Vagina (tissue), 2 donors: ENCODE data around the gene TLDC2. TPM values are rescaled to one million over a fixed set of nuclear protein-coding genes. Genes with fewer than 3 reads are reported as not detected.
"Not testable (repeated sequence)": the region's sequence is repeated elsewhere in the genome, so short reads cannot be mapped to it uniquely, and the experiment has no call there.

ENCODE experiments used
- DNase-seq, 2 donors: peaks; one replicate each; pipeline ENCODE4 v3.0.0-alpha.2; 2017; ENCODE audit errors: extremely low spot score in 2 of 2
- H3K27ac ChIP-seq: fragments of 200-600 bp; sonication (generic); one replicate; pipeline ENCODE4 v1.5.1; 2019
- H3K27me3 ChIP-seq: fragments of 200-600 bp; sonication (generic); one replicate; pipeline ENCODE4 v1.5.1; 2019
- H3K36me3 ChIP-seq, 2 donors: fragments of 200-600 bp; sonication (generic); one replicate each; pipeline ENCODE4 v1.5.1; 2017 to 2019
- H3K4me1 ChIP-seq: fragments of 200-600 bp; sonication (generic); one replicate; pipeline ENCODE4 v1.5.1; 2019
- H3K4me3 ChIP-seq, 2 donors: fragments of 200-600 bp; sonication (generic); 1 replicate in 1 of 2; 2 replicates in 1 of 2; pipeline ENCODE4 v1.5.1; 2016 to 2019
- H3K9me3 ChIP-seq: fragments of 200-600 bp; sonication (generic); one replicate; pipeline ENCODE4 v1.5.1; 2019
- CTCF ChIP-seq, 3 experiments: fragments of 450-650 bp in 2 of 3; fragments of 200-600 bp in 1 of 3; sonication (generic) in 1 of 3; IDR thresholded peaks; one replicate each; pipeline ENCODE4 v1.5.1; 2017 to 2019; ENCODE audit warnings: antibody characterized with exemption in 3 of 3, mild to moderate bottlenecking in 2 of 3, moderate library complexity in 2 of 3
- POLR2A ChIP-seq, 2 donors: fragments of 450-650 bp; IDR thresholded peaks; one replicate each; pipeline ENCODE4 v1.6.1; 2017; ENCODE audit warnings: antibody characterized with exemption in 2 of 2, mild to moderate bottlenecking in 2 of 2, moderate library complexity in 2 of 2
- POLR2AphosphoS5 ChIP-seq, 2 donors: sonication (generic); formaldehyde crosslinking; IDR thresholded peaks; one replicate each; pipeline ENCODE4 v1.9.0; 2017; ENCODE audit warnings: antibody characterized with exemption in 2 of 2, mild to moderate bottlenecking in 2 of 2, low read depth in 1 of 2; ENCODE audit not compliant: insufficient read depth in 1 of 2
- intact Hi-C: fragments of 100-400 bp; cut with DNase I; formaldehyde crosslinking; loops from one replicate; pipeline ENCODE4 v1.15.1; 2023
- total RNA-seq: library from RNA; depleted of rRNA; stranded (reverse); fragments of >200 nt; gene quantifications from one replicate; pipeline ENCODE4 v1.2.3, GENCODE V29; 2016

The TLDC2 gene
- total RNA-seq, 1 donor from 2014 or later, result 3.9 TPM

GRCh38 chr20:36926653-36927200 is 50.8 kb downstream of the TLDC2 start:
- DNase-seq, result no peak
- Histone ChIP-seq H3K27ac (no peak overlapping the region), H3K4me1 (no peaks in the 10 kb centered on the region), H3K4me3 (no peak overlapping the region), H3K27me3 (no peaks in the 10 kb centered on the region), H3K9me3 (no peaks in the 10 kb centered on the region), H3K36me3 (peaks cover 0 to 47% of the 10 kb centered on the region in 2 donors)
- TF ChIP-seq POLR2AphosphoS5 (IDR thresholded peaks at IDR 0.05; ENCODE audit: insufficient read depth in 1 of 2, low read depth in 1 of 2), result no peak
- intact Hi-C loops, result no loop called here

- no peak overlapping the region for H3K27ac ChIP-seq
- H3K4me1 ChIP-seq, result no peaks in the 10 kb centered on the region
- DNase-seq, result no peak
- no peaks in the 10 kb centered on the region for H3K9me3 ChIP-seq
- H3K4me3 ChIP-seq, result no peak overlapping the region
- H3K27me3 ChIP-seq, result no peaks in the 10 kb centered on the region
- intact Hi-C loops, result no loop called here
- TF ChIP-seq POLR2A (IDR thresholded peaks at IDR 0.05) (no peak), POLR2AphosphoS5 (IDR thresholded peaks at IDR 0.05; ENCODE audit: insufficient read depth in 1 of 2, low read depth in 1 of 2) (no peak), CTCF (IDR thresholded peaks at IDR 0.05) (no peak)
- H3K36me3 ChIP-seq, result peaks cover 0 to 52% of the 10 kb centered on the region in 2 donors
Measured at GRCh38 chr20:36927704-36928103, 51.8 kb downstream of the TLDC2 start.

GRCh38 chr20:36929290-36929689 is 53.4 kb downstream of the TLDC2 start:
- intact Hi-C loops, result no loop called here
- H3K36me3 ChIP-seq, result peaks cover 0 to 61% of the 10 kb centered on the region in 2 donors
- no peaks in the 10 kb centered on the region for H3K4me1 ChIP-seq
- H3K9me3 ChIP-seq, result no peaks in the 10 kb centered on the region
- no peak overlapping the region for H3K4me3 ChIP-seq
- DNase-seq, result no peak
- TF ChIP-seq CTCF (IDR thresholded peaks at IDR 0.05) (no peak), POLR2AphosphoS5 (IDR thresholded peaks at IDR 0.05; ENCODE audit: insufficient read depth in 1 of 2, low read depth in 1 of 2) (no peak), POLR2A (IDR thresholded peaks at IDR 0.05) (no peak)
- no peak overlapping the region for H3K27ac ChIP-seq
- H3K27me3 ChIP-seq, result no peaks in the 10 kb centered on the region

GRCh38 chr20:36929691-36930090 is 53.8 kb downstream of the TLDC2 start:
- no peak for DNase-seq
- H3K4me1 ChIP-seq, result no peaks in the 10 kb centered on the region
- H3K36me3 ChIP-seq, result peaks cover 0 to 62% of the 10 kb centered on the region in 2 donors
- H3K9me3 ChIP-seq, result no peaks in the 10 kb centered on the region
- TF ChIP-seq POLR2A (IDR thresholded peaks at IDR 0.05), result no peak
- no peak for TF ChIP-seq CTCF (IDR thresholded peaks at IDR 0.05)
- no peak for TF ChIP-seq POLR2AphosphoS5 (IDR thresholded peaks at IDR 0.05; ENCODE audit: insufficient read depth in 1 of 2, low read depth in 1 of 2)
- no peak overlapping the region for H3K27ac ChIP-seq
- intact Hi-C loops, result no loop called here
- H3K27me3 ChIP-seq, result no peaks in the 10 kb centered on the region
- no peak overlapping the region for H3K4me3 ChIP-seq

GRCh38 chr20:36932067-36932466 is 56.1 kb downstream of the TLDC2 start:
- H3K9me3 ChIP-seq, H3K27me3 ChIP-seq, DNase-seq, H3K4me3 ChIP-seq, H3K4me1 ChIP-seq, intact Hi-C loops, H3K27ac ChIP-seq: not testable (repeated sequence)
- peaks cover 0 to 68% of the 10 kb centered on the region in 2 donors for H3K36me3 ChIP-seq

- Histone ChIP-seq H3K4me1 (peaks cover 16% of the 10 kb centered on the region), H3K27me3 (no peaks in the 10 kb centered on the region), H3K4me3 (no peak overlapping the region), H3K9me3 (no peaks in the 10 kb centered on the region), H3K36me3 (peaks cover 0 to 63% of the 10 kb centered on the region in 2 donors), H3K27ac (no peak overlapping the region)
- intact Hi-C loops, result no loop called here
- TF ChIP-seq CTCF (IDR thresholded peaks at IDR 0.05) (no peak), POLR2A (IDR thresholded peaks at IDR 0.05) (no peak), POLR2AphosphoS5 (IDR thresholded peaks at IDR 0.05; ENCODE audit: insufficient read depth in 1 of 2, low read depth in 1 of 2) (no peak)
- no peak for DNase-seq
Measured at GRCh38 chr20:36932476-36933426, 56.8 kb downstream of the TLDC2 start.

- H3K4me3 ChIP-seq, DNase-seq, intact Hi-C loops, H3K27ac ChIP-seq, H3K9me3 ChIP-seq, H3K27me3 ChIP-seq: not testable (repeated sequence)
- Histone ChIP-seq H3K36me3 (peaks cover 0 to 56% of the 10 kb centered on the region in 2 donors), H3K4me1 (peaks cover 18% of the 10 kb centered on the region)
Measured at GRCh38 chr20:36933571-36933970, 57.6 kb downstream of the TLDC2 start.
